ENCODE measurements around the gene SEC24A.
"Not testable (repeated sequence)": the region's sequence is repeated elsewhere in the genome, so short reads cannot be mapped to it uniquely, and the experiment has no call there.

SEC24A gene

GRCh38 chr5:134648425-134649162, at the start of gene SEC24A:
Gene SEC24A, plus strand, starts transcription at chr5:134648785. Its CDS starts 292 bp downstream, at chr5:134649077.
- DNase-seq (ENCODE audit: low read depth): peak; percentile 74
- TF ChIP-seq CTCF (IDR thresholded peaks at IDR 0.05; ENCODE audit: low read depth, low read length, missing control alignments): no peak
- H3K4me3 ChIP-seq (ENCODE audit: low read depth, low read length): peak within 1 kb of the TSS; percentile 76

- H3K4me3 ChIP-seq (ENCODE audit: low read depth, low read length); DNase-seq (ENCODE audit: low read depth): not testable (repeated sequence)
These were observed 48.8 kb upstream of the SEC24A start for GRCh38 chr5:134599820-134600219.

- DNase-seq (ENCODE audit: low read depth): no peak
- no peak overlapping the region for H3K4me3 ChIP-seq (ENCODE audit: low read depth, low read length)
- no peak for TF ChIP-seq CTCF (IDR thresholded peaks at IDR 0.05; ENCODE audit: low read depth, low read length, missing control alignments)
These were observed 48.0 kb upstream of the SEC24A start for GRCh38 chr5:134600600-134600999.

- TF ChIP-seq CTCF (IDR thresholded peaks at IDR 0.05; ENCODE audit: low read depth, low read length, missing control alignments): no peak
- H3K4me3 ChIP-seq (ENCODE audit: low read depth, low read length): no peak overlapping the region
- DNase-seq (ENCODE audit: low read depth): no peak
These were observed 45.5 kb upstream of the SEC24A start for GRCh38 chr5:134603059-134603458.

GRCh38 chr5:134604908-134605307, 43.7 kb upstream of the SEC24A start:
- no peak overlapping the region for H3K4me3 ChIP-seq (ENCODE audit: low read depth, low read length)
- no peak for DNase-seq (ENCODE audit: low read depth)
- TF ChIP-seq CTCF (IDR thresholded peaks at IDR 0.05; ENCODE audit: low read depth, low read length, missing control alignments): no peak

GRCh38 chr5:134606726-134607125, 41.9 kb upstream of the SEC24A start:
- H3K4me3 ChIP-seq (ENCODE audit: low read depth, low read length): no peak overlapping the region
- DNase-seq (ENCODE audit: low read depth): no peak
- TF ChIP-seq CTCF (IDR thresholded peaks at IDR 0.05; ENCODE audit: low read depth, low read length, missing control alignments): no peak

GRCh38 chr5:134608555-134608954, 40.0 kb upstream of the SEC24A start:
- DNase-seq (ENCODE audit: low read depth): no peak
- no peak overlapping the region for H3K4me3 ChIP-seq (ENCODE audit: low read depth, low read length)
- no peak for TF ChIP-seq CTCF (IDR thresholded peaks at IDR 0.05; ENCODE audit: low read depth, low read length, missing control alignments)
